OCI-LY3 (cell line): ENCODE results near the gene VWA3A.

Experiments used
- H2AFZ ChIP-seq: fragments of 200-600, 300-600 bp; shearing (Covaris generic); 2 replicates; pipeline ENCODE4 v1.6.0; 2014; ENCODE audit warnings: antibody characterized with exemption, low read depth, low read length
- H3K27ac ChIP-seq: fragments of 200-600, 300-600 bp; sonication (generic); 2 replicates; pipeline ENCODE4 v1.5.1; 2014; ENCODE audit warnings: mild to moderate bottlenecking, low read length, moderate library complexity, mixed read lengths
- H3K27me3 ChIP-seq: fragments of 200-600, 300-600 bp; sonication (generic); 2 replicates; pipeline ENCODE4 v1.6.1; 2014; ENCODE audit warnings: low read depth, low read length, mixed read lengths
- H3K36me3 ChIP-seq: fragments of 200-600, 300-600 bp; sonication (generic); replicated peaks from 2 replicates; pipeline ENCODE3; 2014; ENCODE audit warnings: low read depth, low read length, mixed read lengths
- H3K4me1 ChIP-seq: fragments of 300-600, 200-600 bp; sonication (generic); 2 replicates; pipeline ENCODE4 v1.6.1; 2014; ENCODE audit warnings: low read length, mixed read lengths
- H3K4me2 ChIP-seq: fragments of 200-600, 300-600 bp; sonication (generic); 2 replicates; pipeline ENCODE4 v1.6.1; 2014; ENCODE audit warnings: low read length, mixed read lengths
- H3K4me3 ChIP-seq: fragments of 300-600, 200-600 bp; sonication (generic); 2 replicates; pipeline ENCODE4 v1.5.1; 2014; ENCODE audit warnings: antibody characterized with exemption, mild to moderate bottlenecking, low read length, moderate library complexity
- H3K79me2 ChIP-seq: fragments of 300-600, 200-600 bp; shearing (Covaris generic); 2 replicates; pipeline ENCODE4 v1.6.1; 2014; ENCODE audit warnings: mild to moderate bottlenecking, low read length, mixed read lengths
- H3K9ac ChIP-seq: fragments of 300-600, 200-600 bp; shearing (Covaris generic); 2 replicates; pipeline ENCODE4 v1.6.0; 2014; ENCODE audit warnings: mild to moderate bottlenecking, low read length, moderate library complexity
- H3K9me3 ChIP-seq: fragments of 200-600, 300-600 bp; shearing (Covaris generic); 2 replicates; pipeline ENCODE4 v1.6.1; 2014; ENCODE audit warnings: low read length, mixed read lengths; ENCODE audit not compliant: insufficient read depth
- H4K20me1 ChIP-seq: fragments of 200-600, 300-600 bp; sonication (generic); 2 replicates; pipeline ENCODE4 v1.6.1; 2016; ENCODE audit warnings: low read length, mixed read lengths; ENCODE audit not compliant: insufficient read depth
- EZH2phosphoT487 ChIP-seq: fragments of 200-600 bp; shearing (Covaris generic); IDR thresholded peaks from 2 replicates; pipeline ENCODE4 v1.6.1; 2018; ENCODE audit warnings: antibody characterized with exemption, mixed run types, low read depth
- TF ChIP-seq, protein P1 (sequence below): fragments of 200-600, 300-600 bp; sonication (generic); IDR thresholded peaks from 2 replicates; pipeline ENCODE4 v1.5.1; 2014; ENCODE audit warnings: antibody characterized with exemption, low read length, low read depth

VWA3A gene

DNA sequence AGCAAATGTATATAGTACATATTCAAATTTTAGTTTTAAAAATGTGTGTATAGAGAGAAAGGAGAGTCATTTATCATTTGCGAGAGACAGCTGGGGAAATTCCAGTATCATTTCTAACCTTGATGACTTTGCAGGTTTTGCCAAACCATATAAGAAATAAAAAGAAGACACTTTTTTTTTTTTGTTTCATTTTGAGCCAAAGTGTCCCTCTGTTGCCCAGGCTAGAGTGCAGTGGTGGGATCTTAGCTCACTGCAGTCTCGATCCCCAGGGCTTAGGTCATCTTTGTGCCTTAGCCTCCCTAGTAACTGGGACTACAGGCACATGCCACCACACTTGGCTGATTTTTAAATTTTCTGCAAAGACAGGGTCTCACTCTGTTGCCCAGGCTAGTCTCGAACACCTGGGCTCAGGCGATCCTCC lies 38.4 kb upstream of the VWA3A start:
- Histone ChIP-seq H3K4me3 (peak overlapping the region; percentile 27; the same call in 1 of the 2 replicates), H3K27me3 (no peaks in the 10 kb centered on the region), H3K9me3 (no peaks in the 10 kb centered on the region), H3K4me1 (peaks cover 31% of the 10 kb centered on the region), H3K27ac (peak overlapping the region; percentile 30), H3K36me3 (peaks cover 3% of the 10 kb centered on the region), H3K9ac (no peak overlapping the region; the same call in 1 of the 2 replicates), H4K20me1 (no peaks in the 10 kb centered on the region), H3K4me2 (peak overlapping the region; percentile 60), H3K79me2 (peaks cover 7% of the 10 kb centered on the region; the same call in 1 of the 2 replicates), H2AFZ (no peak overlapping the region)
- TF ChIP-seq EZH2phosphoT487 = no peak
- TF ChIP-seq, protein P1, sequence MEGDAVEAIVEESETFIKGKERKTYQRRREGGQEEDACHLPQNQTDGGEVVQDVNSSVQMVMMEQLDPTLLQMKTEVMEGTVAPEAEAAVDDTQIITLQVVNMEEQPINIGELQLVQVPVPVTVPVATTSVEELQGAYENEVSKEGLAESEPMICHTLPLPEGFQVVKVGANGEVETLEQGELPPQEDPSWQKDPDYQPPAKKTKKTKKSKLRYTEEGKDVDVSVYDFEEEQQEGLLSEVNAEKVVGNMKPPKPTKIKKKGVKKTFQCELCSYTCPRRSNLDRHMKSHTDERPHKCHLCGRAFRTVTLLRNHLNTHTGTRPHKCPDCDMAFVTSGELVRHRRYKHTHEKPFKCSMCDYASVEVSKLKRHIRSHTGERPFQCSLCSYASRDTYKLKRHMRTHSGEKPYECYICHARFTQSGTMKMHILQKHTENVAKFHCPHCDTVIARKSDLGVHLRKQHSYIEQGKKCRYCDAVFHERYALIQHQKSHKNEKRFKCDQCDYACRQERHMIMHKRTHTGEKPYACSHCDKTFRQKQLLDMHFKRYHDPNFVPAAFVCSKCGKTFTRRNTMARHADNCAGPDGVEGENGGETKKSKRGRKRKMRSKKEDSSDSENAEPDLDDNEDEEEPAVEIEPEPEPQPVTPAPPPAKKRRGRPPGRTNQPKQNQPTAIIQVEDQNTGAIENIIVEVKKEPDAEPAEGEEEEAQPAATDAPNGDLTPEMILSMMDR = no peak

DNA sequence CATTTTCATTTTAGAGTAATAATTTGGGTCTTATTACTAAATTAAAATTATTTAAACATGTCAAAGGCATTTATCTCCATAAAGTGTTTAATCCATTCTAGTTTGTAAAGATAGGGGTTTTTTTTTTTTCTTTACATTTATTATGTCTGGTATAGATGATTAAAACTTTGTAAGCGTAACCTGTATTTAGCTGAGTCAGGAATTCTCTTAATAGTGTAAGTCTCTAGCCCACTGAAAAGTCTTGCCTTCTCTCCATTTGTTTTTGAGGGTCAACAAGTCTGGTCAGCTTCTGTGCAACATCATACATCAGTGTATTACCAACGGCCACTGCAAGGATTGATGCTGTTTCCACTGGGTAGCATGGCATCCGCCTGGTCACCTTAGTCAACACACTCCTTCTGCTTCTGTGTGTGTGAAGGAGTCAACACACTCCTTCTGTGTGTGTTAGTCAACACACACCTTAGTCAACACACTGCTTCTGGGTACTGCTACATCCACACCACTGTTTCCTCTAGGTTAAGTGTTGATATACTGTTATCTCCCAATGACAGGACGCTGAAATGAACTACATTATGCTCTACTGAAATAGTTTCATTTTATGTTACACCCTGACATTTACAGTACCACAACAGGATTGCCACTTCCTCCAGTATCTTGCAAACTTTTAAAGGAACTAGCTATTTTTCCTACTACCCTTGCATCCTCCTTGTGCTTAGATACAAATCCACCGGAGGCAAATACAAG lies 37.3 kb upstream of the VWA3A start:
- H3K4me2 ChIP-seq = no peak overlapping the region
- H3K9ac ChIP-seq = no peak overlapping the region
- no peaks in the 10 kb centered on the region for H3K9me3 ChIP-seq
- H3K27me3 ChIP-seq = no peaks in the 10 kb centered on the region
- H3K27ac ChIP-seq = no peak overlapping the region
- H3K4me1 ChIP-seq = peaks cover 33% of the 10 kb centered on the region
- 0 out of 2 replicates have a peak, but pooled peaks cover 4% of the 10 kb centered on the region for H3K79me2 ChIP-seq
- H4K20me1 ChIP-seq = no peaks in the 10 kb centered on the region
- H2AFZ ChIP-seq = no peak overlapping the region
- peaks cover 3% of the 10 kb centered on the region for H3K36me3 ChIP-seq
- no peak overlapping the region for H3K4me3 ChIP-seq
- TF ChIP-seq, protein P1 = no peak
- no peak for TF ChIP-seq EZH2phosphoT487

DNA sequence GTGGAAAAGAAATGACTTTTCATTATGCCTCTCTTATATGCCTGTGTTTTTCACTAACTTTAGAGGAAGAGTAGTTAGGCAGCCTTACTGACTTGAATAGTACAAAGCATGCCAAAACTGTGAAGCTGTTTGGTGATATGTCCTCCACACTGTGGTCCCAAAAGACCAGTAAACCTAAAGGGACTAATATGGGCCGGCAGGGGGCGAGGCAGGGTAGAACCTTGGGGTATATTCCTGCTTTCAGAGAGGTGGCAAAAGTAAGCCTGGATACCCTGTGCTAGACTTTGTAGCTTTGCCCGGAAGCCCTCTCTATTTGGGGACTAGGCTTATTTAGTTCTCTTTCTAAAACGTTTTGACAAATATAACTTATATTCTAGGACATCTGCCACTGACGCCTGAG lies 36.5 kb upstream of the VWA3A start:
- Histone ChIP-seq H3K79me2 (no peaks in the 10 kb centered on the region), H3K36me3 (peaks cover 3% of the 10 kb centered on the region), H4K20me1 (no peaks in the 10 kb centered on the region), H3K4me2 (no peak overlapping the region), H3K27ac (no peak overlapping the region), H2AFZ (no peak overlapping the region), H3K9ac (no peak overlapping the region), H3K4me3 (no peak overlapping the region), H3K27me3 (no peaks in the 10 kb centered on the region), H3K9me3 (no peaks in the 10 kb centered on the region), H3K4me1 (peaks cover 25% of the 10 kb centered on the region)
- TF ChIP-seq EZH2phosphoT487 = no peak
- TF ChIP-seq, protein P1 = peak; percentile 36; the same call in 1 of the 2 replicates

DNA sequence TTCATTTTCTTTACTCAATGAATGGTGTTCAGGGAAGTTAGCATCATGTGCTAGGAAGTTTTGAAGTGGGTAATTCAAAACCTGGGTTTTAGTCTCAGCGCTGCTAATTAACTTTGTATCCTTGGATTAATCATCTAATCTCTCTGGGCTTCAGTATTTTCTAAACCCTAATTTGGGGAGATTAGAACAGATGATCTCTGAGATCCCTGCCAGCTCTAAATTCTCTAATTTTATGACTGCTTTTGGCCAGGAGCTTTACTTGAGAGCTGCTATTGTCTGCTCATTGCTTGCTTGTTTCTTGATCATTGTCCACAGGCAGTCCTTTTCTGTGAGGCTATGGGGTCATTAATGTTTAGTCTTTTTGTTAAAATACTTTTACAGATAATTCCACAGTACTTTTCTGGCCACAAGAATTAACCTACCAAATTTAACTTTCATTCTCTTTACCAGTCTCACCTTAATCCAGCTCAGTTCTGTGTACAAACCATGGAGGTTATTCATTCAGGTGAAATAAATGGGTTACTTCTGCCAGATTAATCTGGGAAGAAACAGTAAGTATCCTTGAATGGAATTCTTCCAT lies 28.4 kb upstream of the VWA3A start:
- Histone ChIP-seq H3K27me3 (no peaks in the 10 kb centered on the region), H3K4me3 (no peak overlapping the region), H3K4me1 (0 out of 2 replicates have a peak, but pooled peaks cover 2% of the 10 kb centered on the region), H3K79me2 (peaks cover 4% of the 10 kb centered on the region; the same call in 1 of the 2 replicates), H3K4me2 (no peak overlapping the region), H3K27ac (no peak overlapping the region), H4K20me1 (peaks cover 3% of the 10 kb centered on the region; the same call in 1 of the 2 replicates), H3K36me3 (peaks cover 19% of the 10 kb centered on the region), H3K9ac (no peak overlapping the region), H2AFZ (no peak overlapping the region), H3K9me3 (peaks cover 3% of the 10 kb centered on the region; the same call in 1 of the 2 replicates)
- TF ChIP-seq, protein P1 = no peak
- TF ChIP-seq EZH2phosphoT487 = no peak
